RWPE2 (cell line): ENCODE results near the gene GMDS.

Experiments used
- ATAC-seq: fragments of 200-7000 bp; cut with Tn5 transposase; 3 replicates; pipeline ENCODE4 v1.9.1; 2021; ENCODE audit warnings: low read depth
- DNase-seq: peaks from one replicate; pipeline ENCODE4 v3.0.0-alpha.2; 2020; ENCODE audit warnings: low spot score
- H3K27ac ChIP-seq: fragments of 450-650 bp; 2 replicates; pipeline ENCODE4 v1.5.1; 2017; ENCODE audit warnings: mild to moderate bottlenecking; ENCODE audit not compliant: poor library complexity, severe bottlenecking
- H3K27me3 ChIP-seq: fragments of 250-450 bp; sonication (Bioruptor Pico); 2 replicates; pipeline ENCODE4 v1.5.1; 2021; ENCODE audit warnings: mild to moderate bottlenecking, moderate library complexity; ENCODE audit not compliant: insufficient read depth, poor library complexity, severe bottlenecking
- H3K36me3 ChIP-seq: fragments of 250-450 bp; sonication (Bioruptor Pico); 2 replicates; pipeline ENCODE4 v1.5.1; 2020; ENCODE audit warnings: low read depth, mild to moderate bottlenecking, moderate library complexity
- H3K4me1 ChIP-seq: fragments of 250-450 bp; sonication (Bioruptor Pico); 2 replicates; pipeline ENCODE4 v1.5.1; 2021; ENCODE audit warnings: mild to moderate bottlenecking, moderate library complexity; ENCODE audit not compliant: insufficient read depth, poor library complexity, severe bottlenecking
- H3K4me3 ChIP-seq: fragments of 250-450 bp; sonication (Bioruptor Pico); 2 replicates; pipeline ENCODE4 v1.5.1; 2021; ENCODE audit warnings: mild to moderate bottlenecking, moderate library complexity; ENCODE audit not compliant: severe bottlenecking
- H3K9me3 ChIP-seq: fragments of 250-450 bp; sonication (Bioruptor Pico); 2 replicates; pipeline ENCODE4 v1.5.1; 2021; ENCODE audit warnings: mild to moderate bottlenecking, moderate library complexity; ENCODE audit not compliant: severe bottlenecking
- CTCF ChIP-seq: fragments of 450-650 bp; IDR thresholded peaks from one replicate; pipeline ENCODE4 v1.5.1; 2017; ENCODE audit warnings: mild to moderate bottlenecking, moderate library complexity; ENCODE audit not compliant: poor library complexity, severe bottlenecking

Gene GMDS

GRCh38 chr6:1941534-1941933 lies 303.9 kb downstream of the GMDS start:
- no peak for ATAC-seq

DNA sequence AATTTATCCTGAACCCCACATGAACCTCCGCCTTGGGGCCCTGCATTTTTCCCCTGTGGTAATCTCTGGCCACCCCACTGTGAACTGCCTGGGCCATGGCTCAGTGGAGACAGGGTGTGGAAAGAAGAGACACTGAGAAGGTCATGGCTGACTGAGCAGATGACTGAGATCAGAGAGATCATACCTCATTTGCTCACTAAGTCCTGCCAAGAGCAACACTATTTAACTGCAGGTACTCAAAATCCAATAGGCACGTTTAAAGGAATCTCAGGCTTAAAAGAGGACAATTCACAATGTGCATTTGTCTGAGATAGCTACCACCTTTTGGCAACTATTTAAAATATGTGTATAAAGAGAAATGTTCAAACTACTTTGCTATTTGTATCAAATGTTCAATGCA lies 305.0 kb downstream of the GMDS start:
- H3K27ac ChIP-seq, result no peak overlapping the region
- no peak for TF ChIP-seq CTCF
- H3K4me3 ChIP-seq, result no peak overlapping the region
- no peak for DNase-seq
- no peak for ATAC-seq
- no peaks in the 10 kb centered on the region for H3K36me3 ChIP-seq
- H3K27me3 ChIP-seq, result no peaks in the 10 kb centered on the region
- no peaks in the 10 kb centered on the region for H3K9me3 ChIP-seq
- no peaks in the 10 kb centered on the region for H3K4me1 ChIP-seq

More at GRCh38 chr6:1941534-1941933, 303.9 kb downstream of the GMDS start:
- DNase-seq, result no peak
- Histone ChIP-seq H3K4me1 (no peaks in the 10 kb centered on the region), H3K27me3 (no peaks in the 10 kb centered on the region), H3K36me3 (no peaks in the 10 kb centered on the region), H3K27ac (no peak overlapping the region), H3K9me3 (no peaks in the 10 kb centered on the region), H3K4me3 (no peak overlapping the region)
- TF ChIP-seq CTCF, result no peak

GRCh38 chr6:1933292-1933691 lies 312.1 kb downstream of the GMDS start:
- H3K27ac ChIP-seq, result no peak overlapping the region
- H3K4me3 ChIP-seq, result no peak overlapping the region
- H3K9me3 ChIP-seq, result no peaks in the 10 kb centered on the region
- H3K36me3 ChIP-seq, result no peaks in the 10 kb centered on the region
- no peaks in the 10 kb centered on the region for H3K4me1 ChIP-seq
- DNase-seq, result no peak
- H3K27me3 ChIP-seq, result no peaks in the 10 kb centered on the region
- no peak for TF ChIP-seq CTCF
- ATAC-seq, result no peak

DNA sequence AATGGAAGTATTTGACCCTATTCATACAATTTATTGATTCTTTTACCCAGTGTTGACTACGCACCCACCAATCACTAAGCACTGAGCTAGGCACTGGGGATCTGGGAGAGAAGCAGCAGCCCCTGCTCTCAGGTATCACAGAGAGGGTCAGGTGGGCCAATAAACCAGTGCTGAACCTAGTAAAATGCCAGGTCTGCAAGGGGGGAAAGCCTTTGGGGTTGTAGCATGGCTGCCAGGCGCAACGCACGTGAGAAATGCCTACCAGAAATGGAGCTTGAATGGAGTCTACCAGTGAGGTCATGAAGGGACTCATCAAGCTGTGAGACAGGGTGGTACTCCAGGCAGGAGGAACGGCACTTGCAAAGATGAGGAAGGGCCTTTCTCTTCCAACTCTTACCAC lies 313.6 kb downstream of the GMDS start:
- Histone ChIP-seq H3K27me3 (no peaks in the 10 kb centered on the region), H3K27ac (no peak overlapping the region), H3K4me3 (no peak overlapping the region), H3K36me3 (no peaks in the 10 kb centered on the region), H3K4me1 (no peaks in the 10 kb centered on the region), H3K9me3 (no peaks in the 10 kb centered on the region)
- DNase-seq (no peak), ATAC-seq (no peak)
- TF ChIP-seq CTCF, result no peak

GRCh38 chr6:1930356-1930755 lies 315.0 kb downstream of the GMDS start:
- DNase-seq, result no peak
- Histone ChIP-seq H3K36me3 (no peaks in the 10 kb centered on the region), H3K27me3 (no peaks in the 10 kb centered on the region), H3K9me3 (no peaks in the 10 kb centered on the region), H3K27ac (no peak overlapping the region), H3K4me1 (no peaks in the 10 kb centered on the region), H3K4me3 (no peak overlapping the region)
- no peak for ATAC-seq
- no peak for TF ChIP-seq CTCF
